ENCODE data around the gene DNAH5.

DNA sequence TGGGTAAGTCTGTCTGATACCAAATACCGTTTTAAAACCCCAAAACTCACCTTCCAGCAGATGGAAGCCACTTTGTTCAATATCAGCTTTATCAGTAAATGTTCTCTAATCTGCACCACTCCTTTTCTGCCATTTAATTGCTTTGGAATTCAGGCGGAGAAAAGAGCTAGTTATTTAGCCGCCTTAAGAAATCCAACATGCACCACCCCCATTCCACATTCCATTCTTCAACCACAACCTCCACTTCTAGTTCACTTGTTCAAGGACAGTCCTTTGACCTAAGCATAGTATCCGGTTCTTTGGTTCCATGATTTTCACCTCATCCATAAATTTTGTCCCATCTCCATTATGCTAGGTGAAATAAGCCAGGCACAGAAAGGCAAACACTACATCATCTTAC, 240.1 kb downstream of the DNAH5 start:
- no peak for TF ChIP-seq CTCF (conservative IDR thresholded peaks at IDR 0.05)
- no peak for TF ChIP-seq ZFX (IDR thresholded peaks at IDR 0.05)

Data from C4-2B (cell line).